Stimulated activated CD4-positive, alpha-beta T cell treated with anti-CD3 and anti-CD28 coated beads, Interleukin-2, amount 100 ng/mL, for 24 hours (primary cell): ENCODE results near the gene ADCK1.
"Not testable (repeated sequence)": the region's sequence is repeated elsewhere in the genome, so short reads cannot be mapped to it uniquely, and the experiment has no call there.

Source experiments
- DNase-seq, 2 donors: peaks; one replicate each; pipeline ENCODE4 v3.0.0-alpha.2; 2020

ADCK1 gene

GRCh38 chr14:77799863-77800730 lies at the start of gene ADCK1:
Gene ADCK1 (plus strand): TSS chr14:77800109. CDS start chr14:77818979, 18,870 bp downstream.
- DNase-seq: peak; percentile 86 to 90

GRCh38 chr14:77752266-77752665 lies 47.6 kb upstream of the ADCK1 start:
- no peak for DNase-seq

GRCh38 chr14:77752799-77753516 lies 47.0 kb upstream of the ADCK1 start:
- DNase-seq: no peak

- DNase-seq: peak; percentile 90 to 91
Observed at GRCh38 chr14:77760381-77761204, 39.3 kb upstream of the ADCK1 start, which contains the start of gene SNW1. Gene SNW1 (minus strand): TSS chr14:77761156. CDS start chr14:77761127, 29 bp downstream.

GRCh38 chr14:77761205-77761931 lies 38.5 kb upstream of the ADCK1 start:
- DNase-seq: no peak

GRCh38 chr14:77763316-77763715 lies 36.6 kb upstream of the ADCK1 start:
- DNase-seq: no peak

- no peak for DNase-seq
Observed at GRCh38 chr14:77763978-77764377, 35.9 kb upstream of the ADCK1 start.

GRCh38 chr14:77768442-77769069 lies 31.4 kb upstream of the ADCK1 start:
- not testable (repeated sequence) for DNase-seq

GRCh38 chr14:77773966-77774365 lies 25.9 kb upstream of the ADCK1 start:
- not testable (repeated sequence) for DNase-seq

- DNase-seq: no peak
Observed at GRCh38 chr14:77782202-77782601, 17.7 kb upstream of the ADCK1 start.

GRCh38 chr14:77786148-77786547 lies 13.8 kb upstream of the ADCK1 start:
- DNase-seq: no peak

GRCh38 chr14:77790566-77791224 lies 9.2 kb upstream of the ADCK1 start:
- no peak for DNase-seq

- DNase-seq: no peak
Observed at GRCh38 chr14:77791225-77791600, 8.7 kb upstream of the ADCK1 start.

GRCh38 chr14:77793255-77793654 lies 6.7 kb upstream of the ADCK1 start:
- not testable (repeated sequence) for DNase-seq

- no peak for DNase-seq
Observed at GRCh38 chr14:77794357-77794756, 5.6 kb upstream of the ADCK1 start.

GRCh38 chr14:77799456-77799855 lies 453 bp upstream of the ADCK1 start:
- DNase-seq: not testable (repeated sequence)

GRCh38 chr14:77800814-77801213 lies 905 bp downstream of the ADCK1 start:
- no peak for DNase-seq

- DNase-seq: peak; percentile 19 to 48
Observed at GRCh38 chr14:77804592-77804991, 4.7 kb downstream of the ADCK1 start.

- DNase-seq: no peak
Observed at GRCh38 chr14:77805706-77806105, 5.8 kb downstream of the ADCK1 start.

- no peak for DNase-seq
Observed at GRCh38 chr14:77808250-77808649, 8.3 kb downstream of the ADCK1 start.

- no peak for DNase-seq
Observed at GRCh38 chr14:77809011-77809410, 9.1 kb downstream of the ADCK1 start.
